IMR-90 (cell line): ENCODE data around the gene ALOX15B. TPM values are rescaled to one million over a fixed set of nuclear protein-coding genes. Genes with fewer than 3 reads are reported as not detected.

Source experiments
- ATAC-seq: fragments of 200-7000 bp; cut with Tn5 transposase; 2 replicates; pipeline ENCODE4 v1.9.1; 2020; ENCODE audit warnings: low read depth, mild to moderate bottlenecking, moderate library complexity
- BruUV-seq: library from RNA; stranded (reverse); fragments of 400-500 nt; replicated peaks from 2 replicates; lab custom pipeline; 2021; lab: Mats Ljungman, UMichigan
- CTCF ChIA-PET: fragments of 300-600 bp; formaldehyde crosslinking; extraction: SDS; loops from one replicate; lab custom pipeline; 2021; ENCODE audit warnings: antibody characterized with exemption; lab: Yijun Ruan, JAX
- POLR2A ChIA-PET: fragments of 300-600 bp; sonication (Branson Sonifier 250); formaldehyde crosslinking; loops from one replicate; lab custom pipeline; 2022; ENCODE audit warnings: antibody characterized with exemption; ENCODE audit not compliant: unreplicated experiment; lab: Charles Lee
- DNase-seq: peaks from one replicate; pipeline ENCODE4 v3.0.0; 2013
- H2AFZ ChIP-seq: replicated peaks from 2 replicates; pipeline ENCODE3; 2013; ENCODE audit warnings: low read length, mild to moderate bottlenecking; ENCODE audit not compliant: poor library complexity
- H2AK5ac ChIP-seq: 2 replicates; pipeline ENCODE4 v1.6.1; 2013; ENCODE audit warnings: low read depth, low read length, inconsistent platforms
- H2AK9ac ChIP-seq: replicated peaks from 2 replicates; pipeline ENCODE3; 2013; ENCODE audit warnings: mild to moderate bottlenecking, low read depth, low read length, moderate library complexity; ENCODE audit not compliant: poor library complexity
- H2BK120ac ChIP-seq: 2 replicates; pipeline ENCODE4 v1.6.1; 2013; ENCODE audit warnings: low read depth, low read length, inconsistent platforms
- H2BK15ac ChIP-seq: 3 replicates; pipeline ENCODE4 v1.6.1; 2013; ENCODE audit warnings: low read depth, low read length, inconsistent platforms
- H2BK20ac ChIP-seq: 2 replicates; pipeline ENCODE4 v1.6.1; 2013; ENCODE audit warnings: low read depth, mild to moderate bottlenecking, inconsistent platforms, low read length, moderate library complexity
- H2BK5ac ChIP-seq: 2 replicates; pipeline ENCODE4 v1.6.1; 2013; ENCODE audit warnings: mild to moderate bottlenecking, low read depth, low read length, inconsistent platforms; ENCODE audit not compliant: poor library complexity, severe bottlenecking
- H3K14ac ChIP-seq: replicated peaks from 2 replicates; pipeline ENCODE4 v1.6.1; 2013; ENCODE audit warnings: low read depth, low read length, inconsistent platforms
- H3K18ac ChIP-seq: 2 replicates; pipeline ENCODE4 v1.6.1; 2013; ENCODE audit warnings: low read depth, low read length, control low read depth
- H3K23ac ChIP-seq: 2 replicates; pipeline ENCODE4 v1.6.1; 2013; ENCODE audit warnings: low read depth, low read length, inconsistent platforms
- H3K27ac ChIP-seq: 2 replicates; pipeline ENCODE4 v1.5.1; 2013; ENCODE audit warnings: mild to moderate bottlenecking, control low read depth, low read length; ENCODE audit not compliant: insufficient read depth
- H3K27me3 ChIP-seq: 2 replicates; pipeline ENCODE4 v1.6.1; 2013; ENCODE audit warnings: low read length; ENCODE audit not compliant: control insufficient read depth, insufficient read depth
- H3K36me3 ChIP-seq: 2 replicates; pipeline ENCODE4 v1.6.1; 2013; ENCODE audit warnings: low read length, mixed read lengths; ENCODE audit not compliant: control insufficient read depth, insufficient read depth
- H3K4ac ChIP-seq: 2 replicates; pipeline ENCODE4 v1.6.1; 2013; ENCODE audit warnings: low read depth, low read length, inconsistent platforms
- H3K4me1 ChIP-seq: 2 replicates; pipeline ENCODE4 v1.6.1; 2013; ENCODE audit warnings: low read length, mixed read lengths; ENCODE audit not compliant: control insufficient read depth, insufficient read depth
- H3K4me2 ChIP-seq: 2 replicates; pipeline ENCODE4 v1.6.1; 2013; ENCODE audit warnings: low read depth, mild to moderate bottlenecking, control low read depth, low read length, moderate library complexity
- H3K4me3 ChIP-seq: 2 replicates; pipeline ENCODE4 v1.5.1; 2013; ENCODE audit warnings: low read depth, mild to moderate bottlenecking, control low read depth, low read length, moderate library complexity; ENCODE audit not compliant: insufficient read depth
- H3K56ac ChIP-seq: 2 replicates; pipeline ENCODE4 v1.6.1; 2013; ENCODE audit warnings: low read length, inconsistent platforms; ENCODE audit not compliant: insufficient read depth; ENCODE audit errors: extremely low read depth
- H3K79me1 ChIP-seq, 2 experiments: 2 replicates each; pipeline ENCODE4 v1.6.1; 2013; ENCODE audit warnings: low read length in 2 of 2, inconsistent platforms in 1 of 2, low read depth in 1 of 2
- H3K9ac ChIP-seq: 2 replicates; pipeline ENCODE4 v1.6.1; 2013; ENCODE audit warnings: low read depth, low read length, control low read depth
- H3K9me1 ChIP-seq: 2 replicates; pipeline ENCODE4 v1.6.1; 2013; ENCODE audit warnings: low read length, inconsistent platforms; ENCODE audit not compliant: insufficient read depth
- H3K9me3 ChIP-seq: 2 replicates; pipeline ENCODE4 v1.6.1; 2013; ENCODE audit warnings: low read length; ENCODE audit not compliant: control insufficient read depth, insufficient read depth
- H4K20me1 ChIP-seq: 2 replicates; pipeline ENCODE4 v1.6.1; 2013; ENCODE audit warnings: low read length, inconsistent platforms; ENCODE audit not compliant: insufficient read depth
- H4K5ac ChIP-seq: 2 replicates; pipeline ENCODE4 v1.6.1; 2013; ENCODE audit warnings: mild to moderate bottlenecking, low read depth, low read length, control low read depth
- H4K8ac ChIP-seq, 2 experiments: 2 replicates each; pipeline ENCODE4 v1.6.1; 2013; ENCODE audit warnings: low read depth in 2 of 2, low read length in 2 of 2, control low read depth in 1 of 2, inconsistent platforms in 1 of 2
- H4K91ac ChIP-seq: 2 replicates; pipeline ENCODE4 v1.6.1; 2013; ENCODE audit warnings: low read depth, low read length, inconsistent platforms; ENCODE audit not compliant: insufficient read depth
- BHLHE40 ChIP-seq: fragments of 150-350 bp; IDR thresholded peaks from 2 replicates; pipeline ENCODE4 v1.6.1; 2016; ENCODE audit warnings: mild to moderate bottlenecking, low read depth, low read length
- CEBPB ChIP-seq: IDR thresholded peaks from 2 replicates; pipeline ENCODE4 v1.6.1; 2012; ENCODE audit warnings: low read depth, low read length, improper control_type of control experiment
- CHD1 ChIP-seq: IDR thresholded peaks from 2 replicates; pipeline ENCODE4 v1.6.1; 2012; ENCODE audit warnings: low read depth, low read length, improper control_type of control experiment
- CTCF ChIP-seq: conservative IDR thresholded peaks from 2 replicates; pipeline ENCODE4 v1.5.1; 2012; ENCODE audit warnings: mild to moderate bottlenecking, low read depth, low read length, improper control_type of control experiment
- FOS ChIP-seq: fragments of 150-350 bp; IDR thresholded peaks from 2 replicates; pipeline ENCODE4 v1.6.1; 2016; ENCODE audit warnings: low read depth, low read length
- MAZ ChIP-seq: IDR thresholded peaks from 2 replicates; pipeline ENCODE4 v1.6.1; 2012; ENCODE audit warnings: low read depth, mild to moderate bottlenecking, low read length, improper control_type of control experiment, moderate library complexity, borderline replicate concordance
- MXI1 ChIP-seq: IDR thresholded peaks from 2 replicates; pipeline ENCODE4 v1.6.1; 2012; ENCODE audit warnings: low read depth, mild to moderate bottlenecking, low read length, moderate library complexity, borderline replicate concordance
- NFE2L2 ChIP-seq: fragments of 150-350 bp; IDR thresholded peaks from 2 replicates; pipeline ENCODE4 v1.6.1; 2016; ENCODE audit warnings: low read depth, mild to moderate bottlenecking, low read length
- RCOR1 ChIP-seq: IDR thresholded peaks from 2 replicates; pipeline ENCODE4 v1.6.1; 2012; ENCODE audit warnings: mild to moderate bottlenecking, low read length, improper control_type of control experiment; ENCODE audit not compliant: insufficient replicate concordance
- SMC3 ChIP-seq: fragments of 150-350 bp; IDR thresholded peaks from 2 replicates; pipeline ENCODE4 v1.6.1; 2016; ENCODE audit warnings: low read depth, mild to moderate bottlenecking, antibody characterized with exemption, low read length, moderate library complexity
- WGBS, 2 experiments: methylation state at CpG; one replicate each; pipeline versions ENCODE4 v1.1.5 to v1.1.7; 2013; ENCODE audit warnings: missing lambda C conversion rate in 2 of 2; ENCODE audit not compliant: insufficient read length in 1 of 2; ENCODE audit errors: extremely low coverage in 2 of 2; 5-methylcytosine and 5-hydroxymethylcytosine counted together
- dilution Hi-C: fragments of 300-500 bp; cut with HindIII; formaldehyde crosslinking; loops from one replicate; pipeline ENCODE4 v1.14.3; 2018; ENCODE audit warnings: low sequenced_read_pairs; ENCODE audit not compliant: unreplicated experiment
- in situ Hi-C: fragments of 300-500 bp; cut with MboI; formaldehyde crosslinking; loops from 3 replicates; pipeline ENCODE4 v1.14.3; 2019; ENCODE audit warnings: low sequenced_read_pairs, inconsistent platforms, mixed read lengths
- intact Hi-C: fragments of 100-400 bp; cut with micrococcal nuclease; formaldehyde crosslinking; loops from 2 replicates; pipeline ENCODE4 v1.10.0; 2022
- polyA plus RNA-seq, 3 experiments: library from polyadenylated mRNA; depleted of rRNA; stranded (reverse); fragments of >200 nt; gene quantifications; 2 replicates each; pipeline ENCODE4 v1.2.3, GENCODE V29; 2012; ENCODE audit warnings: low replicate concordance in 1 of 3
- total RNA-seq: library from RNA; depleted of rRNA; stranded (reverse); fragments of >200 nt; gene quantifications from 2 replicates; pipeline ENCODE4 v1.2.3, GENCODE V29; 2012

ALOX15B gene
- total and polyA plus RNA-seq, 2 of the 4 experiments (the other 2 are of a cell fraction), result not detected

GRCh38 chr17:8007836-8008235 lies 31.0 kb upstream of the ALOX15B start:
- WGBS, 2 experiments, result no CpG with 5 or more reads among the region's 5 CpGs
- ChIA-PET POLR2A (no interaction called here), CTCF (interaction anchor here (1.0 to 1.3 kb wide), 2 partner anchors 11 to 34 kb away, joined by 3 read pairs; no protein-coding TSS in a partner anchor)

More at GRCh38 chr17:8007836-8008235, 31.0 kb upstream of the ALOX15B start:
- BruUV-seq, result no TSS peak
- no peak overlapping the region for H2BK120ac ChIP-seq
- in situ Hi-C loops, result no loop called here
- intact Hi-C loops, result no loop called here
- no peak overlapping the region for H4K8ac ChIP-seq
- no peak overlapping the region for H2AK5ac ChIP-seq
- no peak overlapping the region for H3K27ac ChIP-seq
- H3K14ac ChIP-seq, result no peak overlapping the region
- 0 out of 2 replicates have a peak, but pooled peaks cover 3% of the 10 kb centered on the region for H3K9me1 ChIP-seq
- H3K56ac ChIP-seq, result no peak overlapping the region
- no peak overlapping the region for H3K9ac ChIP-seq
- ATAC-seq, result no peak
- H2AFZ ChIP-seq, result no peak overlapping the region
- H4K5ac ChIP-seq, result no peak overlapping the region
- H4K20me1 ChIP-seq, result no peaks in the 10 kb centered on the region
- H3K18ac ChIP-seq, result no peak overlapping the region
- peaks cover 4% of the 10 kb centered on the region; the same call in 1 of the 2 replicates for H3K4me1 ChIP-seq
- no peak overlapping the region for H2BK20ac ChIP-seq
- no peak overlapping the region for H3K4me2 ChIP-seq
- no peak for DNase-seq
- no peaks in the 10 kb centered on the region for H3K9me3 ChIP-seq
- no peak overlapping the region for H2BK15ac ChIP-seq
- no peak overlapping the region for H3K4me3 ChIP-seq
- H3K4ac ChIP-seq, result no peak overlapping the region
- no peak overlapping the region for H3K23ac ChIP-seq
- no peak overlapping the region for H4K91ac ChIP-seq
- dilution Hi-C loops, result no loop called here
- no peak for TF ChIP-seq MAZ
- TF ChIP-seq CTCF, result no peak
- TF ChIP-seq RCOR1, result no peak
- no peak for TF ChIP-seq BHLHE40
- no peak for TF ChIP-seq SMC3
- no peak for TF ChIP-seq CHD1
- no peak for TF ChIP-seq FOS
- no peak for TF ChIP-seq MXI1
- no peak for TF ChIP-seq CEBPB
- no peak for TF ChIP-seq NFE2L2
- no peak overlapping the region for H2BK5ac ChIP-seq
- H3K79me1 ChIP-seq, result no peaks in the 10 kb centered on the region
- H3K27me3 ChIP-seq, result peaks cover 50% of the 10 kb centered on the region
- H2AK9ac ChIP-seq, result no peak overlapping the region
- H3K36me3 ChIP-seq, result no peaks in the 10 kb centered on the region
